Activated B cell treated with CpG ODN at 0.5 μM for 24 hours (primary cell): ENCODE measurements around the gene NMT1. TPM values are rescaled to one million over a fixed set of nuclear protein-coding genes. Genes with fewer than 3 reads are reported as not detected.

Experiments used
- ATAC-seq: fragments of 200-7000 bp; cut with Tn5 transposase; one replicate; pipeline ENCODE4 v1.10.0; 2021; ENCODE audit warnings: low read depth, mild to moderate bottlenecking, moderate library complexity
- CTCF ChIA-PET: fragments of 350-600 bp; sonication (Branson Sonifier 250); formaldehyde crosslinking; loops from one replicate; lab custom pipeline; 2021; ENCODE audit warnings: antibody characterized with exemption; lab: Charles Lee
- POLR2A ChIA-PET: fragments of 350-600 bp; sonication (Branson Sonifier 250); formaldehyde crosslinking; loops from one replicate; lab custom pipeline; 2021; ENCODE audit warnings: antibody characterized with exemption; lab: Charles Lee
- DNase-seq: peaks from one replicate; pipeline ENCODE4 v3.0.0; 2022
- H3K27ac Mint-ChIP-seq: one replicate; pipeline ENCODE4 v1.8.0; 2020; ENCODE audit warnings: mixed read lengths
- H3K27me3 Mint-ChIP-seq: one replicate; pipeline ENCODE4 v1.8.0; 2021; ENCODE audit warnings: mixed read lengths
- H3K36me3 Mint-ChIP-seq: one replicate; pipeline ENCODE4 v1.8.0; 2021; ENCODE audit warnings: low read depth, mixed read lengths
- H3K4me1 Mint-ChIP-seq: one replicate; pipeline ENCODE4 v1.8.0; 2021; ENCODE audit warnings: mixed read lengths
- H3K4me3 Mint-ChIP-seq: one replicate; pipeline ENCODE4 v1.8.0; 2020; ENCODE audit warnings: mild to moderate bottlenecking, mixed read lengths
- H3K9me3 Mint-ChIP-seq: one replicate; pipeline ENCODE4 v1.8.0; 2020; ENCODE audit warnings: mixed read lengths
- CTCF ChIP-seq: fragments of 200-600 bp; IDR thresholded peaks from one replicate; pipeline ENCODE4 v1.8.0; 2022; ENCODE audit warnings: antibody characterized with exemption, mild to moderate bottlenecking
- intact Hi-C: fragments of 100-400 bp; cut with micrococcal nuclease; formaldehyde crosslinking; loops from one replicate; pipeline ENCODE4 v1.15.1; 2024
- total RNA-seq: library from RNA; stranded (reverse); gene quantifications from 2 replicates; pipeline ENCODE4 v1.2.3, GENCODE V29; 2022

Gene NMT1
- total RNA-seq, 1 donor from 2014 or later = 154 TPM

GRCh38 chr17:45113424-45113754 is 52.3 kb downstream of the NMT1 start:
- no peaks in the 10 kb centered on the region for H3K27me3 Mint-ChIP-seq
- intact Hi-C loops = no loop called here
- no peak for TF ChIP-seq CTCF
- no peak for ATAC-seq
- H3K36me3 Mint-ChIP-seq = peaks cover 10% of the 10 kb centered on the region
- no peaks in the 10 kb centered on the region for H3K9me3 Mint-ChIP-seq
- ChIA-PET CTCF (no interaction called here), POLR2A (interaction anchor here (0.5 kb wide), 1 partner anchor 75 kb away, joined by 3 read pairs; no protein-coding TSS in a partner anchor)
- peaks cover 13% of the 10 kb centered on the region for H3K4me1 Mint-ChIP-seq
- no peak for DNase-seq
- no peak overlapping the region for H3K4me3 Mint-ChIP-seq
- no peak overlapping the region for H3K27ac Mint-ChIP-seq

GRCh38 chr17:45114117-45114932 is 53.2 kb downstream of the NMT1 start:
- H3K27ac Mint-ChIP-seq = no peak overlapping the region
- H3K4me3 Mint-ChIP-seq = no peak overlapping the region
- ATAC-seq (no peak), DNase-seq (no peak)
- H3K36me3 Mint-ChIP-seq = peaks cover 3% of the 10 kb centered on the region
- no peak for TF ChIP-seq CTCF
- H3K27me3 Mint-ChIP-seq = no peaks in the 10 kb centered on the region
- intact Hi-C loops = no loop called here
- ChIA-PET CTCF (no interaction called here), POLR2A (no interaction called here)
- H3K9me3 Mint-ChIP-seq = no peaks in the 10 kb centered on the region
- peaks cover 13% of the 10 kb centered on the region for H3K4me1 Mint-ChIP-seq

GRCh38 chr17:45115015-45115625 is 54.0 kb downstream of the NMT1 start:
- CTCF ChIA-PET = no interaction called here
- no peaks in the 10 kb centered on the region for H3K36me3 Mint-ChIP-seq
- intact Hi-C loops = no loop called here

GRCh38 chr17:45115871-45116270 is 54.8 kb downstream of the NMT1 start:
- no peak for ATAC-seq
- Mint-ChIP-seq H3K27me3 (peaks cover 3% of the 10 kb centered on the region), H3K4me3 (no peak overlapping the region), H3K27ac (no peak overlapping the region), H3K9me3 (no peaks in the 10 kb centered on the region), H3K36me3 (no peaks in the 10 kb centered on the region), H3K4me1 (peaks cover 13% of the 10 kb centered on the region)
- DNase-seq = no peak
- TF ChIP-seq CTCF = no peak
- ChIA-PET CTCF (no interaction called here), POLR2A (no interaction called here)
- intact Hi-C loops = no loop called here

More at GRCh38 chr17:45115015-45115625, 54.0 kb downstream of the NMT1 start:
- ATAC-seq (no peak), DNase-seq (no peak)
- peaks cover 2% of the 10 kb centered on the region for H3K27me3 Mint-ChIP-seq
- TF ChIP-seq CTCF = no peak
- no peak overlapping the region for H3K4me3 Mint-ChIP-seq
- POLR2A ChIA-PET = no interaction called here
- no peak overlapping the region for H3K27ac Mint-ChIP-seq
- peaks cover 13% of the 10 kb centered on the region for H3K4me1 Mint-ChIP-seq
- no peaks in the 10 kb centered on the region for H3K9me3 Mint-ChIP-seq

- DNase-seq (no peak), ATAC-seq (no peak)
- Mint-ChIP-seq H3K27me3 (peaks cover 6% of the 10 kb centered on the region), H3K9me3 (no peaks in the 10 kb centered on the region), H3K4me3 (no peak overlapping the region), H3K4me1 (peaks cover 9% of the 10 kb centered on the region), H3K36me3 (no peaks in the 10 kb centered on the region), H3K27ac (no peak overlapping the region)
- POLR2A ChIA-PET = no interaction called here
- CTCF ChIA-PET = no interaction called here
- intact Hi-C loops = no loop called here
- TF ChIP-seq CTCF = no peak
These were observed 55.4 kb downstream of the NMT1 start for GRCh38 chr17:45116434-45117016.
